HepG2 (cell line): ENCODE measurements around the gene GDAP2. TPM values are rescaled to one million over a fixed set of nuclear protein-coding genes. Genes with fewer than 3 reads are reported as not detected.

ENCODE experiments used
- ATAC-seq: fragments of 200-7000 bp; cut with Tn5 transposase; 3 replicates; pipeline ENCODE4 v1.9.1; 2020; ENCODE audit warnings: mild to moderate bottlenecking, moderate library complexity
- BruUV-seq: library from RNA; stranded (reverse); fragments of 400-500 nt; replicated peaks from 2 replicates; lab custom pipeline; 2021; lab: Mats Ljungman, UMichigan
- CTCF ChIA-PET: fragments of 300-600 bp; formaldehyde crosslinking; extraction: SDS; loops from one replicate; lab custom pipeline; 2021; ENCODE audit warnings: low total read pairs, inconsistent platforms, low intra/inter-chr PET ratio; lab: Yijun Ruan, JAX
- POLR2A ChIA-PET: fragments of 350-600 bp; sonication (Branson Sonifier 250); formaldehyde crosslinking; loops from one replicate; lab custom pipeline; 2020; ENCODE audit warnings: antibody characterized with exemption, inconsistent platforms; lab: Yijun Ruan, JAX
- DNase-seq: peaks from one replicate; pipeline ENCODE4 v3.0.0-alpha.2; 2015; ENCODE audit warnings: low spot score
- FAIRE-seq: peaks from 3 replicates; lab custom pipeline; 2011; peaks lifted over from hg19 to GRCh38; lab: Jason Lieb, UNC
- H2AFZ ChIP-seq: one replicate; pipeline ENCODE4 v1.6.1; 2011; ENCODE audit warnings: low read length, inconsistent platforms
- H3K27ac ChIP-seq: fragments of 300-600 bp; 3 replicates; pipeline ENCODE4 v1.8.0; 2011; ENCODE audit warnings: mixed run types, mild to moderate bottlenecking, mixed read lengths, low read length, inconsistent platforms; ENCODE audit not compliant: insufficient read depth; ENCODE audit errors: extremely low read length
- H3K27me3 ChIP-seq, 2 experiments: fragments of 200-600 bp in 1 of 2; 2 replicates in 1 of 2; 3 replicates in 1 of 2; pipeline versions ENCODE4 v1.6.0 to v1.8.0; 2011; ENCODE audit warnings: low read length in 2 of 2, mild to moderate bottlenecking in 2 of 2, moderate library complexity in 2 of 2, inconsistent platforms in 1 of 2; ENCODE audit not compliant: insufficient read depth in 2 of 2, control insufficient read depth in 1 of 2
- H3K36me3 ChIP-seq, 2 experiments: fragments of 200-600 bp in 1 of 2; replicated peaks in 1 of 2; 2 replicates in 1 of 2; 3 replicates in 1 of 2; pipeline versions ENCODE4 v1.5.1 to v1.8.0; 2011; ENCODE audit warnings: low read length in 2 of 2, inconsistent platforms in 1 of 2; ENCODE audit not compliant: insufficient read depth in 2 of 2, control insufficient read depth in 1 of 2
- H3K4me1 ChIP-seq: 2 replicates; pipeline ENCODE4 v1.5.1; 2012; ENCODE audit warnings: low read length, inconsistent platforms; ENCODE audit not compliant: insufficient read depth
- H3K4me2 ChIP-seq: 2 replicates; pipeline ENCODE4 v1.6.0; 2011; ENCODE audit warnings: low read depth, low read length, inconsistent platforms
- H3K4me3 ChIP-seq, 3 experiments: fragments of 200-600 bp in 1 of 3; sonication (generic), shearing (Covaris generic) in 1 of 3; replicated peaks in 1 of 3; 2 replicates each; pipeline ENCODE4 v1.5.1; 2011 to 2016; ENCODE audit warnings: low read length in 3 of 3, inconsistent platforms in 2 of 3, low read depth in 2 of 3, mild to moderate bottlenecking in 2 of 3, control low read depth in 1 of 3, mixed read lengths in 1 of 3; ENCODE audit not compliant: insufficient read depth in 1 of 3
- H3K79me2 ChIP-seq: one replicate; pipeline ENCODE4 v1.6.1; 2011; ENCODE audit warnings: low read length, inconsistent platforms; ENCODE audit not compliant: insufficient read depth
- H3K9ac ChIP-seq: 2 replicates; pipeline ENCODE4 v1.6.0; 2011; ENCODE audit warnings: mild to moderate bottlenecking, low read depth, low read length, inconsistent platforms; ENCODE audit not compliant: insufficient read depth
- H3K9me3 ChIP-seq: 2 replicates; pipeline ENCODE4 v1.5.1; 2012; ENCODE audit warnings: mild to moderate bottlenecking, low read length
- H4K20me1 ChIP-seq: 2 replicates; pipeline ENCODE4 v1.6.0; 2011; ENCODE audit warnings: inconsistent platforms, mild to moderate bottlenecking, low read length, moderate library complexity; ENCODE audit not compliant: insufficient read depth
- FOXM1 ChIP-seq: sonication (generic); formaldehyde crosslinking; IDR thresholded peaks from 2 replicates; pipeline ENCODE4 v1.5.0; 2020; ENCODE audit warnings: missing genetic modification reagents
- IRX3 ChIP-seq: sonication (generic); formaldehyde crosslinking; IDR thresholded peaks from 2 replicates; pipeline ENCODE4 v1.8.1; 2023; ENCODE audit warnings: mild to moderate bottlenecking, low read depth, missing genetic modification reagents, borderline replicate concordance
- SATB2 ChIP-seq: sonication (generic); formaldehyde crosslinking; IDR thresholded peaks from 2 replicates; pipeline ENCODE4 v1.5.0; 2020; ENCODE audit warnings: missing genetic modification reagents
- SYNCRIP ChIP-seq: fragments of 200-400 bp; formaldehyde crosslinking; IDR thresholded peaks from 2 replicates; pipeline ENCODE4 v1.6.1; 2018; ENCODE audit warnings: mild to moderate bottlenecking, low read depth, low read length; ENCODE audit not compliant: insufficient read depth
- TBP ChIP-seq: sonication (generic); formaldehyde crosslinking; IDR thresholded peaks from 2 replicates; pipeline ENCODE4 v1.5.0; 2020; ENCODE audit warnings: missing genetic modification reagents
- WIZ ChIP-seq: sonication (generic); formaldehyde crosslinking; IDR thresholded peaks from 2 replicates; pipeline ENCODE4 v1.5.1; 2020; ENCODE audit warnings: mild to moderate bottlenecking, missing genetic modification reagents
- ZNF234 ChIP-seq: sonication (generic); formaldehyde crosslinking; conservative IDR thresholded peaks from 2 replicates; pipeline ENCODE4 v1.5.1; 2020; ENCODE audit warnings: mild to moderate bottlenecking, missing genetic modification reagents
- ZNF333 ChIP-seq: sonication (generic); formaldehyde crosslinking; IDR thresholded peaks from 2 replicates; pipeline ENCODE4 v1.4.0; 2020; ENCODE audit warnings: mild to moderate bottlenecking, missing genetic modification reagents, borderline replicate concordance
- WGBS: methylation state at CpG from one replicate; pipeline ENCODE4 v1.1.6; 2017; ENCODE audit warnings: low lambda C conversion rate; 5-methylcytosine and 5-hydroxymethylcytosine counted together
- in situ Hi-C: cut with HindIII; loops from 2 replicates; pipeline ENCODE4 v1.10.0; 2017; ENCODE audit warnings: low pct_unique_long_range_greater_than_20kb; ENCODE audit not compliant: extremely low pct_ligation_motif_present
- intact Hi-C: fragments of 100-400 bp; cut with micrococcal nuclease; formaldehyde crosslinking; loops from one replicate; pipeline ENCODE4 v1.10.0; 2022; ENCODE audit not compliant: unreplicated experiment
- polyA plus RNA-seq, 8 experiments: library from polyadenylated mRNA; depleted of rRNA in 3 of 8; stranded (reverse) in 7 of 8; unstranded in 1 of 8; fragments of >200 nt; fragmentation: Illumina TruSeq in 4 of 8; extraction: Trizol in 4 of 8; gene quantifications; 2 replicates each; pipeline versions ENCODE4 v1.2.1 to v1.2.3, GENCODE V29; 2011 to 2016; ENCODE audit warnings: low read depth in 4 of 8, missing spikeins in 1 of 8, mixed read lengths in 1 of 8; ENCODE audit not compliant: insufficient read depth in 1 of 8
- total RNA-seq, 5 experiments: library from RNA; depleted of rRNA; stranded (reverse); fragments of >200 nt; fragmentation: Illumina TruSeq; extraction: Trizol; gene quantifications; 2 replicates each; pipeline ENCODE4 v1.2.3, GENCODE V29; 2016; ENCODE audit warnings: low read depth in 1 of 5
- TF ChIP-seq, protein P1 (sequence below): sonication (generic); formaldehyde crosslinking; conservative IDR thresholded peaks from 2 replicates; pipeline ENCODE4 v1.5.0; 2020; ENCODE audit warnings: missing genetic modification reagents
- TF ChIP-seq, protein P2 (sequence below): sonication (generic); formaldehyde crosslinking; IDR thresholded peaks from 2 replicates; pipeline ENCODE4; 2020; ENCODE audit warnings: missing genetic modification reagents, mild to moderate bottlenecking, borderline replicate concordance

GDAP2 gene
- total and polyA plus RNA-seq, 2 of the 13 experiments (the other 11 are each of a cell fraction or from before 2014, with no cell fraction given), result 11.4 to 23.2 TPM

DNA sequence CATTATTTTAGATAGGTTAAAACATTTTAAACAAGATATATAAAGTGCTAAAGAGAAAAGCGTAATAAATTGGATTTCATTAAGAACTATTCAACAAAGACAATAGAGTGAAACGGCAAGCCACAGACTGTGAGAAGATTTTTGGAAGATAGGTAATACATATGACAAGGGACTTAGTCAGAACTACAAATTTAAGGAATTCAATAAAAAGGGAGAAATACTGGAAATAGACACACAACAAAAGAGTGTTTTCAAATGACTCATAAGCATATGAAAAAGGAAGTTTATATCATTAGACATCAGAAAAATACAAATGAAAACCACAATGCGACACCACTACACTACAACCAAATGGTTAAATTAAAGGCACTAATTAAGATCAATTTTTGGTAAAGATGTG is 90.5 kb downstream of the GDAP2 start:
- WGBS, result 94% methylated on average over 3 of the region's 3 CpGs

More for the DNA sequence above, 90.5 kb downstream of the GDAP2 start:
- no peaks in the 10 kb centered on the region for H3K36me3 ChIP-seq
- H2AFZ ChIP-seq, result no peak overlapping the region
- H3K79me2 ChIP-seq, result no peaks in the 10 kb centered on the region
- H3K4me2 ChIP-seq, result no peak overlapping the region
- no peak overlapping the region for H3K4me3 ChIP-seq
- in situ Hi-C loops, result no loop called here
- POLR2A ChIA-PET, result no interaction called here
- peaks cover 2% of the 10 kb centered on the region; the same call in 1 of the 2 replicates for H3K9me3 ChIP-seq
- ATAC-seq (no peak), FAIRE-seq (no peak), DNase-seq (no peak)
- BruUV-seq, result no TSS peak
- no peaks in the 10 kb centered on the region for H4K20me1 ChIP-seq
- TF ChIP-seq FOXM1 (CRISPR knock-in tag) (no peak), IRX3 (CRISPR knock-in tag) (no peak), TBP (CRISPR knock-in tag) (no peak), ZNF333 (no peak), SYNCRIP (no peak), ZNF234 (CRISPR knock-in tag) (no peak), WIZ (no peak), SATB2 (CRISPR knock-in tag) (no peak)
- TF ChIP-seq, protein P1, sequence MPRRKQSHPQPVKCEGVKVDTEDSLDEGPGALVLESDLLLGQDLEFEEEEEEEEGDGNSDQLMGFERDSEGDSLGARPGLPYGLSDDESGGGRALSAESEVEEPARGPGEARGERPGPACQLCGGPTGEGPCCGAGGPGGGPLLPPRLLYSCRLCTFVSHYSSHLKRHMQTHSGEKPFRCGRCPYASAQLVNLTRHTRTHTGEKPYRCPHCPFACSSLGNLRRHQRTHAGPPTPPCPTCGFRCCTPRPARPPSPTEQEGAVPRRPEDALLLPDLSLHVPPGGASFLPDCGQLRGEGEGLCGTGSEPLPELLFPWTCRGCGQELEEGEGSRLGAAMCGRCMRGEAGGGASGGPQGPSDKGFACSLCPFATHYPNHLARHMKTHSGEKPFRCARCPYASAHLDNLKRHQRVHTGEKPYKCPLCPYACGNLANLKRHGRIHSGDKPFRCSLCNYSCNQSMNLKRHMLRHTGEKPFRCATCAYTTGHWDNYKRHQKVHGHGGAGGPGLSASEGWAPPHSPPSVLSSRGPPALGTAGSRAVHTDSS (CRISPR knock-in tag), result no peak
- TF ChIP-seq, protein P2, sequence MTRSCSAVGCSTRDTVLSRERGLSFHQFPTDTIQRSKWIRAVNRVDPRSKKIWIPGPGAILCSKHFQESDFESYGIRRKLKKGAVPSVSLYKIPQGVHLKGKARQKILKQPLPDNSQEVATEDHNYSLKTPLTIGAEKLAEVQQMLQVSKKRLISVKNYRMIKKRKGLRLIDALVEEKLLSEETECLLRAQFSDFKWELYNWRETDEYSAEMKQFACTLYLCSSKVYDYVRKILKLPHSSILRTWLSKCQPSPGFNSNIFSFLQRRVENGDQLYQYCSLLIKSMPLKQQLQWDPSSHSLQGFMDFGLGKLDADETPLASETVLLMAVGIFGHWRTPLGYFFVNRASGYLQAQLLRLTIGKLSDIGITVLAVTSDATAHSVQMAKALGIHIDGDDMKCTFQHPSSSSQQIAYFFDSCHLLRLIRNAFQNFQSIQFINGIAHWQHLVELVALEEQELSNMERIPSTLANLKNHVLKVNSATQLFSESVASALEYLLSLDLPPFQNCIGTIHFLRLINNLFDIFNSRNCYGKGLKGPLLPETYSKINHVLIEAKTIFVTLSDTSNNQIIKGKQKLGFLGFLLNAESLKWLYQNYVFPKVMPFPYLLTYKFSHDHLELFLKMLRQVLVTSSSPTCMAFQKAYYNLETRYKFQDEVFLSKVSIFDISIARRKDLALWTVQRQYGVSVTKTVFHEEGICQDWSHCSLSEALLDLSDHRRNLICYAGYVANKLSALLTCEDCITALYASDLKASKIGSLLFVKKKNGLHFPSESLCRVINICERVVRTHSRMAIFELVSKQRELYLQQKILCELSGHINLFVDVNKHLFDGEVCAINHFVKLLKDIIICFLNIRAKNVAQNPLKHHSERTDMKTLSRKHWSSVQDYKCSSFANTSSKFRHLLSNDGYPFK, result no peak
- H3K27me3 ChIP-seq, result no peaks in the 10 kb centered on the region
- CTCF ChIA-PET, result no interaction called here
- H3K27ac ChIP-seq, result no peak overlapping the region
- intact Hi-C loops, result no loop called here
- H3K9ac ChIP-seq, result no peak overlapping the region
- H3K4me1 ChIP-seq, result no peaks in the 10 kb centered on the region
